ENCODE results near the gene PCBP4.
A peak's percentile ranks its signal among the peaks of the same experiment; 100 is the strongest.

Gene PCBP4

GRCh38 chr3:51967384-51968169 lies at the start of gene PCBP4:
Gene PCBP4 (minus strand): TSS chr3:51967454. CDS start chr3:51961240, 6,214 bp downstream.
- DNase-seq: peak; percentile 46

GRCh38 chr3:52015438-52016228 lies 48.4 kb upstream of the PCBP4 start:
- DNase-seq: no peak

GRCh38 chr3:52014613-52015012 lies 47.4 kb upstream of the PCBP4 start:
- no peak for DNase-seq

GRCh38 chr3:52013802-52014598 lies 46.7 kb upstream of the PCBP4 start:
- no peak for DNase-seq

GRCh38 chr3:52012699-52013098 lies 45.4 kb upstream of the PCBP4 start:
- no peak for DNase-seq

GRCh38 chr3:52010431-52010830 lies 43.2 kb upstream of the PCBP4 start:
- DNase-seq: no peak

GRCh38 chr3:52007291-52007690 lies 40.0 kb upstream of the PCBP4 start:
- DNase-seq: no peak

- no peak for DNase-seq
These were observed 39.5 kb upstream of the PCBP4 start for GRCh38 chr3:52006820-52007133.

- no peak for DNase-seq
These were observed 39.0 kb upstream of the PCBP4 start for GRCh38 chr3:52006017-52006819.

- no peak for DNase-seq
These were observed 38.3 kb upstream of the PCBP4 start for GRCh38 chr3:52005571-52005986.

GRCh38 chr3:52004906-52005395 lies 37.7 kb upstream of the PCBP4 start:
- no peak for DNase-seq

GRCh38 chr3:52004163-52004787 lies 37.0 kb upstream of the PCBP4 start:
- DNase-seq: no peak

- no peak for DNase-seq
These were observed 35.5 kb upstream of the PCBP4 start for GRCh38 chr3:52002748-52003147.

- peak; percentile 89 for DNase-seq
These were observed 34.3 kb upstream of the PCBP4 start for GRCh38 chr3:52001443-52001974.

- no peak for DNase-seq
These were observed 32.6 kb upstream of the PCBP4 start for GRCh38 chr3:51999846-52000245.

- DNase-seq: no peak
These were observed 31.5 kb upstream of the PCBP4 start for GRCh38 chr3:51998774-51999173.

- no peak for DNase-seq
These were observed 30.8 kb upstream of the PCBP4 start for GRCh38 chr3:51997935-51998596.

- no peak for DNase-seq
These were observed 29.9 kb upstream of the PCBP4 start for GRCh38 chr3:51997172-51997571.

- peak; percentile 95 for DNase-seq
These were observed 28.3 kb upstream of the PCBP4 start, which contains the start of gene RPL29 for GRCh38 chr3:51995346-51996163. Gene RPL29 (minus strand): TSS chr3:51995895. CDS start chr3:51995461, 434 bp downstream.

- no peak for DNase-seq
These were observed 27.3 kb upstream of the PCBP4 start for GRCh38 chr3:51994530-51994929.

Measured in CD4-positive, alpha-beta T cell treated with Interleukin-21 for 1 hour (primary cell).